Activated CD4-positive, alpha-beta T cell treated with anti-CD3 and anti-CD28 coated beads, Interleukin-2, amount 50 U/mL, for 4 hours (primary cell): ENCODE measurements around the gene CFAP69.
"Not testable (repeated sequence)": the region's sequence is repeated elsewhere in the genome, so short reads cannot be mapped to it uniquely, and the experiment has no call there.

ENCODE experiments used
- DNase-seq, 2 experiments: peaks; one replicate each; pipeline ENCODE4 v3.0.0-alpha.2; 2020

Gene CFAP69

DNA sequence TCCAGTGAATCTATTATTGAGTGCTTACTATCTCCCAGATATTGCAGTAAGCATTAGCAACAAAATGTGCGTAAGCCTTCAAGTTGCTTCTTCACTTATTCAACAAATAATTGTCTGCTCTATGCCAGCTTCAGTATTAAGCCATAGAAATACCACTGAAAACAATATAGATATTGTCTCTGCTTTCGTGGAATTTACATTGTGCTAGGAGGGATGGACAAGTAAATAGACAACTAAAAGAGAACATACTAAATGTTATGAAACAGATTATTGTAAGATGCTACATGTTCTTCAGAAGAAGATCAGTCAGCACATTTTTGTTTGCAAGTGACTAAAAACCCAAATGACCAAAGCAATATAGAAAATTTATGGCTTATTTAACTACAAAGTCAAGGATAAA is 27.3 kb downstream of the CFAP69 start:
- DNase-seq: no peak

DNA sequence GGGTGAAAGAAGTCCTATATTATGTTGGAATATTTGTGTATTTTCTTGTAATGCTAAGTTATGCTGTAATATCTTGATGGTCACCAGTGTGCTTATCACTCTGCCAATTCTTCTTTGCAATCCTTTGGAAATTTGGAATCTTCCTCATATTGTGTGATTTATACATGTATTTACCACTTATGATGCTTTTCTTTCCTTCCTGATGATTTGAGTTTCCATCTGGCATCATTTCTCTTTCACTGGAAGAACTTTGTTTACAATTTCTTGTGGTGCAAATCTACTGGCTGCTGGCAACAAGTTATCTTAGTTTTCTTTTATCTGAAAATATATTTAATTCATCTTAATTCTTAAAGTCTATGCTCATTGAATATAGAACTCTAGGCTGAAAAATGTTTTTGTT is 29.2 kb downstream of the CFAP69 start:
- DNase-seq: no peak

GRCh38 chr7:90276033-90276728 is 31.2 kb downstream of the CFAP69 start:
- no peak for DNase-seq

- no peak for DNase-seq
Measured at GRCh38 chr7:90288154-90288553, 43.2 kb downstream of the CFAP69 start.

DNA sequence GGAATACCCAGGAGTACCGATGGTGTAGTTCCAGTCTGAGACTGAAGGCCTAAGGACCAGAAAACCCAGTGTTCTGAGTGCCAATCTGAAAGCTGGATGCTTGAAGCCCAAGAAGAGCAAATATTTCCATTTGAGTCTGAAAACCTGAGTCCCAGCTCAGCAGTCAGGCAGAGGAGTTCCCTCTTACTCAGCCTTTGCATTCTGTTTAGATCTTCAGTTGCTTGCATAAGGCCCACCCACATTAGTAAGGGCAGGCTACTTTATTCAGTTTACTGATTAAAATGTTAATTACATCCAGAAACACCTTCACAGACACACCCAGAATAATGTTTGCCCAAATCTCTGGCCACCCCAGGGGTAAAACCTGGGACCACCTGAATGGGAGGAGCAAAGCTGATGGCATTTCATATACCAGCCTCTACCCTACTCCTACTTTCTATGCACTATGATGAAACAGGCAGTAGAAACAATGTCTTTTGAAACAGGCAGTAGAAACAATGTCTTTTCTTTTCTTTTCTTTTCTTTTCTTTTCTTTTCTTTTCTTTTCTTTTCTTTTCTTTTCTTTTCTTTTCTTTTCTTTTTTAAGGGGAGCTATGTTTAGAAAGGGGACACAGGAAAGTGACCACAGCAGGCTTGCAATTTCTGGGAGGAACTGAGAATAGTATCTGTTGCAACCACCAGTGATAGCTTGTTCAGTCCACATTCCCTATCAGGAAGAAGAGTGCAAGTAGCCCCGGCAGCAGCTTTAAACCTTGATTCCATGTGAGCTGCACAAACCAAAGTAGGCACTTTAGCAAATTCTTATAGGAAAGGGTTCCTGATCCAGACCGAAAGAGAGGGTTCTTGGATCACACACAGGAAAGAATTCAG is 45.5 kb downstream of the CFAP69 start:
- DNase-seq: no peak

DNA sequence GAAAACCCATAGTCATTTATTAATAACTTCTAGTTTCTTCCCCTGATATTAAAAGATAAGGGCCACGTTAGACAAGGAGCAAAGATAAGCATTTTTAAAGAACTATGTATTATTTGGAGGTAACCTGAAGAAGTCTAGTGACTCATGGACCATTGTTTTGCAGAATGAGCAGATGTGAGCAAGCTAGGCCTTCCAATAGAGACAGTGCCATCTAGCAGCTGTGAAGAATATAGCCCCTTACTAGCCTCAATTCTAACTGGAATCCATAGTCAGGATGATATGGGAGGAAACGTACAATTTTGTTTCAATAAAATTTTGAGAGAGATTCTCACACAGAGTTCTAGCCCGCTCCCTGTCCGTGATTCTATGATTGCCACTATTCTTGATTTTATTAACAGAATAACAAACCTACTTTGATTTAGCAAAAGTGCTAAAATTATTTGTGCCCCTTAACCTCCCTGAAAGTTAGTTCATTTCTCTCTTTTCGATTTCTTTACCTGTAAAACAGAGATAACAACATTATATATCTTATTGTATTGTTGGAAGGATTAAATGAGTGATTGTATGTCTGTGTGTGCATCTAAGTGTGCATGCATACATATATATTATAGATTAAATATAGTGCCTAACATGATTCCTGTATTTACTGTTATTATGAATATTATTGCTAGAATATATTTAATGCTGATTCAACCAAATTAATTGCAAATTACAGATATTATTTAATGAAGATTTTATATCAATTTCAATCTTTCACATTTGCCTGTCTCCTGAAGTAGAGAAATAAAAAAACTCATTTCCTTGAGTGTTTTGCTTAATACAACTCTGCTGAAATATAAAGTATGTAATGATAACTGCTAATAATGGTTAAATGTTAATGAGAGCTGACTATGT is 53.4 kb downstream of the CFAP69 start:
- DNase-seq: no peak

DNA sequence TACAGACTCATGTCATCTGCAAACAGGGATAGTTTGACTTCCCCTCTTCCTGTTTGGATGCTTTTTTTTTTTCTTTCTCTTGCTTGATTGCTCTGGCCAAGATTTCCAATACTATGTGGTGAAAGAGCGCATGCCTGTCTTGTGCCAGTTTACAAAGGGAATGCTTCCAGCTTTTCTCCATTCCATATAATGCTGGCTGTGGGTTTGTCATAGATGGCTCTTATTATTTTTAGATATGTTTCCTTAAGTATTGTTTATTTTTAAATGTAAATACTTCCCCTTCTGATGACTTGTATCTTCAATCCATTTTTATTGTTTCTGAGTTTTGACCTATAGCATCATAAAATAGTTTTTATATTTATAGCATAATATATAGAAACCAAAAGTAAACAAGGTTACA is 58.3 kb downstream of the CFAP69 start:
- DNase-seq: no peak

- DNase-seq: no peak
Measured at GRCh38 chr7:90309872-90310271, 64.9 kb downstream of the CFAP69 start.

DNA sequence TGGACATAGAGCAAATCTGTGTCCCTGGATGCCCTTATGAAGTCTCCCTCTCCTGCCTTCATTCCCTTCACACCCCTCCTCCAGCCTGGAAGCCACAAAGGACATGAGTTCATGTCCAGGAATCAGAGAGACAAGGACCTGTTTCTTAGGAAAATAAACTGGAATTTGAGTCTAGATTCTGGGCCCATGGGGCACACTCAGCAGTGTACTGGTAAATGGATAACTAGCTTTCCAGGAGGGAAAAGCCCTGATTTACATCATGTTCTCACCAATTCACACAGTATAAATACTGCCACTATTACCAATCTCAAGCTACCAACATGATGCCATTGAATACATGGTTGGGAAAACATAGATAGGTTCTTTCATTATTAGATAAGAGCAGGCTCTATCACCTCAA is 66.2 kb downstream of the CFAP69 start:
- no peak for DNase-seq

DNA sequence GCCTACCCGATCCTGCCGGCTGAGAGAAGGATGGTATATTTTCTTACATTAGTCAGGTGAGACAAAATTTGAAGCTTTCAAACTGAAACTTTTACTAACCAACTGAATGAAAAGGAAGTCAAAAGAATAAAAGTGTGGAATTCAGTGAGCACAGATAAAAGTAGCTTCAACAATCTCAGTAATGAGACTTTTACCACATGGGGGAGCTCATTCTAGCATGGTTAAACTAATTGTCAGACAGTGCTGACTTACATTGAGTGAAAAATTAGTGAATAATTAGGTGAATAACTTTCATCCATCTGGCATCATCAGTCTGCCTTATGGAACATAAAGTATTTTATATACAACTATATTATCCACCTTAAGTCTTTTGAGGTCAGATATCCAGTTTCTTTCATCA is 67.8 kb downstream of the CFAP69 start:
- no peak for DNase-seq

GRCh38 chr7:90313907-90314306 is 68.9 kb downstream of the CFAP69 start:
- no peak for DNase-seq

GRCh38 chr7:90320014-90320413 is 75.0 kb downstream of the CFAP69 start:
- no peak for DNase-seq

DNA sequence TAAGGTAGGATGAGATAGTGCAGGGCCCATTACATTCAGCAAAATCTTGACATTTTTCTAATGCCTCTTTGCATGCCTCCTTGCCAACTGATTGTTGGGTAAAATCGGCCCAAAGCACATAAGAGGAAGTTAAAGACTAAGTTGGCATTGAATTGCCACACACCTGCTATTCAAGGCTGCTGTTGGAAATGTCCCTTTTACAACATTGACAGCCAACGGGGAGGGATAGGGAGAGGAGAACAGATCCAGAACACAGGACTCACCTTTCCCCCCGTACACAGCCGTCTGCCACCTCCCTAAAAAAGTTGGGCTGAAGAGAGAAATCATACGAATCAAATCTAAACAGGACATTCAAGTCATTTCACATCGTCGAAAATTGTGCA is 75.4 kb downstream of the CFAP69 start:
- DNase-seq: no peak

DNA sequence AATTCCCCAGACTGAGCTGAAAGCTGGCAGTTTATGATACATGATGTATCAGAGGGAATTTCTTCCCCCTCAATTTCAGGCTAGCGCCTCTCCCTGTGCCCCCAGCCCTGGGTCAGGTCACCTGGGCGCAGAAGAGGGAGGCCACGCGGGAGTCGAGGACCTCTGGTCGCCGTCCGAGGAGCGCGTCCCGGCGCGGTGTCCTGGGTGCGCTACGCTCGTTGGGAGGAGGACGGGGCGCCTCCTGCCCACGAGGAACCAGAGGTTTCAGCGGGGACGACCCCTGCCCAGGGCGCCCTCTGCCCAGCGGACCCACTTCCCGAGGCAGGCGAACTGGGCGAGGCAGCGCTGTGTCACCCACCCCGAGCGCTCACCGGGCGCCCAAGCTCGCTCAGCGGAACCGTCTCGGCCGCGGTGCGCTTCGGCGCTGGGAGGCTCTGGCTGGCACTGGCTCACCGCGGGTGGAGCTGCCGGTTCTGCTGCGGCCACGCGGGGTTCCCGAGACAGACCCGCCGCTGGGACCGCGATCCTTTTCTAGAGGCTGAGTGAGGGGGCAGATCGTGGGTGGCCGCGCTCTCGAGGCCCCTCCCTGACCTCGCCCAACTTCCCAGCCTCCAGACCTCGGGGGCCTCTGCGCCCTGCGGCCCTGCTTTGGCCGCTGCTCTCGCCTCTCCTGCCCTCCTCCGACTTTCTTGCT is 76.0 kb downstream of the CFAP69 start, which contains the start of gene FAM237B:
FAM237B (minus strand) TSS at position 504 of the 694 bp plus-strand sequence. CDS start 1,556 bp downstream, outside the sequence.
- DNase-seq: no peak

GRCh38 chr7:90322837-90323236 is 77.9 kb downstream of the CFAP69 start:
- no peak for DNase-seq

GRCh38 chr7:90326500-90326899 is 81.5 kb downstream of the CFAP69 start:
- no peak for DNase-seq

DNA sequence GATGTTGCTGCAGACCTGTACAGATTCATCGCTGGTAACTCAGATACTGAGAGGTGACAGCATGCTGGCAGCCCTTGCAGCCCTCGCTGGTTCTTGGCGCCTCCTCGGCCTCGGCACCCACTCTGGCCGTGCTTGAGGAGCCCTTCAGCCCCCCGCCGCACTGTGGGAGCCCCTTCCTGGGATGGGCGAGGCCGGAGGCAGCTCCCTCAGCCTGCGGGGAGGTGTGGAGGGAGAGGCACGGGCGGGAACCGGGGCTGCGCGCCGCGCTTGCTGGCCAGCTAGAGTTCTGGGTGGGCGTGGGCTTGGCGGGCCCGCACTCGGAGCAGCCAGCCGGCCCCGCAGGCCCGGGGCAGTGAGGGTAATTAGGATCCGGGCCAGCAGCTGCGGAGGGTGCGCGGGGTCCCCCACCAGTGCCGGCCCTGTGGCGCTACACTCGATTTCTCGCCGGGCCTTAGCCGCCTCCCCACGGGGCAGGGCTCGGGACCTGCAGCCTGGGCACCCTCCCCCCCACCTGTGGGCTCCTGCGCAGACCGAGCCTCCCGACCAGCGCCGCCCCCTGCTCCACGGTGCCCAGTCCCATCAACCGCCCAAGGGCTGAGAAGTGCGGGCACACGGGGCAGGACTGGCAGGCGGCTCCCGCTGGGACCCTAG is 89.3 kb downstream of the CFAP69 start:
- no peak for DNase-seq

DNA sequence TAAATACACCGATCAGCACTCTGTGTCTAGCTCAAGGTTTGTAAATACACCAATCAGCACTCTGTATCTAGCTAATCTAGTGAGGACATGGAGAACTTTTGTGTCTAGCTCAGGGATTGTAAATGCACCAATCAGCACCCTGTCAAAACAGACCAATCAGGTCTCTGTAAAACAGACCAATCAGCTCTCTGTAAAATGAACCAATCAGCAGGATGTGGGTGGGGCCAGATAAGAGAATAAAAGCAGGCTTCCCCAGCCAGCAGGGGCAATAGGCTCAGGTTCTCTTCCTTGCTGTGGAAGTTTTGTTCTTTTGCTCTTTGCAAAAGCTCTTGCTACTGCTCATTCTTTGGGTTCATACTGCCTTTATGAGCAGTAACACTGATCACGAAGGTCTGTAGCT is 90.0 kb downstream of the CFAP69 start:
- not testable (repeated sequence) for DNase-seq

DNA sequence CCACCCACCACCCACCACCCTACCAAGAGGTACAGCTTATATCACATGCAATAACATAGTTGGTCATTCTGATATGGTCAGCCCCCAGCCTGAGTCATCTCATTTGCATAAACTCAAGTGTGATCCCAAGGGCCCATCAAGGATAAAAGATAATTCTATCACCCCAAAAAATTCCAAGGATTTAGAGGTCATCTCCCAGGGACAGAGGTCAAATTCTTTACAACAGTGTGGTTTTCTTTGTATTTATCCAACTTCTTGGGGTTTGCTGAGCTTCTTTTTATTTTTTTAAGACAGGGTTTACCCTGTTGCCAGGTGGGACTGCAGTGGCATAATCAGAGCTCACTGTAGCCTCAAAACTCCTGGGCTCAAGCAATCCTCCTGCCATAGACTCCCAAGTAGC is 92.1 kb downstream of the CFAP69 start:
- no peak for DNase-seq

GRCh38 chr7:90345016-90345415 is 100.0 kb downstream of the CFAP69 start:
- no peak for DNase-seq

- DNase-seq: no peak
Measured at GRCh38 chr7:90345595-90346335, 100.8 kb downstream of the CFAP69 start.
